ENCODE results near the gene MIEN1.
A peak's percentile ranks its signal among the peaks of the same experiment; 100 is the strongest.
"Not testable (repeated sequence)": the region's sequence is repeated elsewhere in the genome, so short reads cannot be mapped to it uniquely, and the experiment has no call there.

Gene MIEN1

GRCh38 chr17:39716073-39716818, 14.1 kb downstream of the MIEN1 start:
- peak; percentile 51 for DNase-seq (ENCODE audit: low spot score)

GRCh38 chr17:39715375-39716072, 14.8 kb downstream of the MIEN1 start:
- no peak for DNase-seq (ENCODE audit: low spot score)

- no peak for DNase-seq (ENCODE audit: low spot score)
These were observed 16.1 kb downstream of the MIEN1 start for GRCh38 chr17:39714234-39714633.

GRCh38 chr17:39711851-39712250, 18.5 kb downstream of the MIEN1 start:
- no peak for DNase-seq (ENCODE audit: low spot score)

GRCh38 chr17:39711071-39711470, 19.3 kb downstream of the MIEN1 start:
- not testable (repeated sequence) for DNase-seq (ENCODE audit: low spot score)

- no peak for DNase-seq (ENCODE audit: low spot score)
These were observed 20.1 kb downstream of the MIEN1 start for GRCh38 chr17:39709998-39710964.

- no peak for DNase-seq (ENCODE audit: low spot score)
These were observed 20.9 kb downstream of the MIEN1 start for GRCh38 chr17:39709319-39709997.

- no peak for DNase-seq (ENCODE audit: low spot score)
These were observed 23.4 kb downstream of the MIEN1 start for GRCh38 chr17:39706921-39707337.

- DNase-seq (ENCODE audit: low spot score): no peak
These were observed 23.9 kb downstream of the MIEN1 start for GRCh38 chr17:39706383-39706782.

GRCh38 chr17:39705786-39706348, 24.5 kb downstream of the MIEN1 start:
- DNase-seq (ENCODE audit: low spot score): no peak

- no peak for DNase-seq (ENCODE audit: low spot score)
These were observed 25.3 kb downstream of the MIEN1 start for GRCh38 chr17:39704821-39705551.

GRCh38 chr17:39703913-39704312, 26.4 kb downstream of the MIEN1 start:
- no peak for DNase-seq (ENCODE audit: low spot score)

- DNase-seq (ENCODE audit: low spot score): no peak
These were observed 27.1 kb downstream of the MIEN1 start for GRCh38 chr17:39702901-39703893.

- no peak for DNase-seq (ENCODE audit: low spot score)
These were observed 28.4 kb downstream of the MIEN1 start for GRCh38 chr17:39701784-39702422.

GRCh38 chr17:39701012-39701783, 29.1 kb downstream of the MIEN1 start:
- DNase-seq (ENCODE audit: low spot score): no peak

GRCh38 chr17:39700148-39700987, 30.0 kb downstream of the MIEN1 start:
- DNase-seq (ENCODE audit: low spot score): peak; percentile 83

- peak; percentile 79 for DNase-seq (ENCODE audit: low spot score)
These were observed 30.5 kb downstream of the MIEN1 start, which contains the start of gene ERBB2 for GRCh38 chr17:39699818-39700147. TSS of gene ERBB2 (plus strand) at chr17:39700064. CDS start at chr17:39700239, 175 bp downstream.

Data from left forelimb (tissue), 1 donor.